Activated CD8-positive, alpha-beta T cell treated with anti-CD3 and anti-CD28 coated beads for 36 hours (primary cell): ENCODE results near the gene AP1S1. TPM values are rescaled to one million over a fixed set of nuclear protein-coding genes. Genes with fewer than 3 reads are reported as not detected.

Source experiments
- microRNA-seq: library from miRNA; unstranded; fragments of <30 nt; microRNA quantifications from one replicate; pipeline ENCODE4 v1.2.0, GENCODE V29; 2022; ENCODE audit warnings: borderline microRNAs expressed, borderline replicate concordance
- total RNA-seq, 2 experiments: library from RNA; stranded (reverse); gene quantifications; one replicate each; pipeline ENCODE4 v1.2.3, GENCODE V29; 2021

Gene AP1S1
- total RNA-seq, 2 experiments from 2014 or later, result 35.6 to 39.5 TPM

Small RNA genes within 50 kb of the gene (microRNA-seq; reads per million reads assigned to microRNA genes)
- gene MIR4653, result not detected

Other genes starting within 250 kb of the AP1S1 start
- gene MUC3A, start 204.9 kb upstream of the AP1S1 start, total RNA-seq, result not detected
- gene MUC12, start 184.9 kb upstream of the AP1S1 start, total RNA-seq, result under 1 TPM in 1 of 2 experiments, not detected in 1; 0.54 TPM
- gene MUC17, start 134.4 kb upstream of the AP1S1 start, total RNA-seq, result not detected
- 10 to 100 TPM; 40.1 to 42.3 TPM for gene TRIM56, start 69.0 kb upstream of the AP1S1 start, total RNA-seq
- gene SERPINE1, start 27.4 kb upstream of the AP1S1 start, total RNA-seq, result 1 to 10 TPM; 1.2 to 1.3 TPM
- not detected for gene VGF, start 11.1 kb downstream of the AP1S1 start, total RNA-seq
- not detected for gene NAT16, start 25.8 kb downstream of the AP1S1 start, total RNA-seq
- gene MOGAT3, start 46.6 kb downstream of the AP1S1 start, total RNA-seq, result not detected
- 10 to 100 TPM; 20.4 to 24.4 TPM for gene PLOD3, start 63.1 kb downstream of the AP1S1 start, total RNA-seq
- gene ZNHIT1, start 63.7 kb downstream of the AP1S1 start, total RNA-seq, result 10 to 100 TPM; 36.8 to 37.9 TPM
- 10 to 100 TPM; 14.2 to 15.8 TPM for gene CLDN15, start 83.3 kb downstream of the AP1S1 start, total RNA-seq
- 10 to 100 TPM; 86.5 to 96.8 TPM for gene FIS1, start 90.6 kb downstream of the AP1S1 start, total RNA-seq
- 1 to 10 TPM; 3.8 to 5.1 TPM for gene IFT22, start 167.3 kb downstream of the AP1S1 start, total RNA-seq
- gene COL26A1, start 208.4 kb downstream of the AP1S1 start, total RNA-seq, result not detected